HG03280 (cell line): ENCODE measurements around the gene RGP1.
A peak's percentile ranks its signal among the peaks of the same experiment; 100 is the strongest.

ENCODE experiments used
- ATAC-seq: cut with Tn5 transposase; IDR thresholded peaks from one replicate; pipeline ENCODE4 v1.9.1; 2021; ENCODE audit warnings: mild to moderate bottlenecking, moderate library complexity; ENCODE audit not compliant: unreplicated experiment

Gene RGP1

DNA sequence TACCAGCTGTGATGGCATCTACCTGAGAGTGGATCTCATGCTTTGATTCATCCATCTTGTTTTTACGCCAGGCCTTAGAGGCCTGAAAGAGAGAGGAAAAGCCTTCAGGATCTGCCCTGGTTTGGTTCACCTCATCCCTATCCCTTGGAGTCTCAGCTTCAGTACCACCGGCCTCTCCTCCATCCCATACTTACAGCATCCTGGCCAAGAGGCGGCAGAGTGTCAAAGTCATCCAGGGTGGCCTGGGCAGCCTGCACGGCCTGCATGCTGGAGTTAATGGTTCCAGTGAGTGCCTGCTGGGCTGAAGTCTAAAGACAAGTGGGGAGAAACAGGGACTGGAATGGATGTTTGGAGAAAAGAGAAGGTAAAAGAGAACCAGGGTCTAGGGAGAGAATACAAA is 29.5 kb upstream of the RGP1 start:
- ATAC-seq, result no peak

GRCh38 chr9:35723426-35723825 is 25.7 kb upstream of the RGP1 start:
- ATAC-seq, result no peak

DNA sequence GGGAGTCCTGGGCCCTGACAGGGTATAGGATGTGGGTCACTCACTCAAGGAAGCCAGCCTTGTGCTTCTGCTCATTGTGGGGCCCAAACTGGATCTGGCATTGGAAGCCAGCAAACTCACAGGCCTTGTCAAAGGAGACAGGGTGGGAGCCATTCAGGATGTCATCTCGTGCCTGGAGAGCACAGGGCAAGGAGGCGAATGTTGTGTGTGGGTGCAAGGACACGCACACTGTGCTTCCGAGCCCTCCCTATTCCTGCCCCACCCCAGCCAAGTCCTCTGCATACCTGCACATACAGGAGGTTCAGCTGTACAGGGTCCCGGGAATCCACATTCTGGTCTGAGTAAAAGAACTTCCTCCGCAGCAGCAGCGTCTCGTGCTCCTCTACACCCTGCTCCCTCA is 25.2 kb upstream of the RGP1 start:
- ATAC-seq, result no peak

GRCh38 chr9:35725362-35725761 is 23.7 kb upstream of the RGP1 start:
- ATAC-seq, result no peak

GRCh38 chr9:35726931-35727330 is 22.2 kb upstream of the RGP1 start:
- no peak for ATAC-seq

- ATAC-seq, result no peak
Observed at GRCh38 chr9:35727676-35728040, 21.4 kb upstream of the RGP1 start.

DNA sequence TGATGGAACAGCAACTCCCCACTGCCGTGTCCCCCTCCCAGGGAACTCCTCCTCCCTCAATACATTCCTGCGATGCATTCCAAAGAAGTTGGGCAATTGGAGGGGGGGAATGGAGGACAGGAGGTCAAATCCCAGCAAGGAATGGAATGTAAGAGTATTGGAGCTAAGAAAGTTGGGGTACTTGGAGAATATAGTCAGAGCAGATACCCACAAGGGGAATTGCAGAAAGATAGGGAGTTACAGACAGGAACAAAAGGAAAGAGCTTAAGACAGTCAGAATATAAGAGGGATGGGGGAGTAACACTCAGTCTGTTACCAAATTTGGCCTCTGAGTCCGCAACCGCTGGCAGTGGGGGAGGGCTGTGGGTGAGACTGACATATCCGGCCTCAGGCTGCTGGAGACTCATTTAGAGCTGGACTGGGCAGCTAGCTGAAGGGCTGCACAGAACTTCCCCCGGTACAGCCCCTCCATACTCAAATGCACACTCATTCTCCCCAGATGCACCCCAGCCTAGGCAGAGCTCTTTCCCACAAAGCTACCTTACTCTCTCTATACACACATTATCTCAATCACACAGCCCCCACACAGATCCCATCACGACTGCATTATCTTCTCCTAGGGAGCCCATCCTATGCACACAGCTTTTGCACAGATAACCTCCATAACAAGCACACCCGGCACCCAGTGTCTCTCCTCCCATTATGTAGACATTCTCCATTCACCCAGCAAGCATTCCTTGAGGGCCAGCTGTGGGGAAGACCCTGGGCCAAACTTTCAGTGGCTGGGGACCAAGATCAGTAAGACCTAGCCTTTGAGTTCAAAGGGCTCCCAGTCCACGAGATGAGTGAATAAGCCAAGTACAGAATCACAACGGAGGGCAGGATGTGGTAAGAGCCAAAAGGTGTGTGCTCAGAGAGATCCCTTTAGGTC is 20.8 kb upstream of the RGP1 start:
- no peak for ATAC-seq

DNA sequence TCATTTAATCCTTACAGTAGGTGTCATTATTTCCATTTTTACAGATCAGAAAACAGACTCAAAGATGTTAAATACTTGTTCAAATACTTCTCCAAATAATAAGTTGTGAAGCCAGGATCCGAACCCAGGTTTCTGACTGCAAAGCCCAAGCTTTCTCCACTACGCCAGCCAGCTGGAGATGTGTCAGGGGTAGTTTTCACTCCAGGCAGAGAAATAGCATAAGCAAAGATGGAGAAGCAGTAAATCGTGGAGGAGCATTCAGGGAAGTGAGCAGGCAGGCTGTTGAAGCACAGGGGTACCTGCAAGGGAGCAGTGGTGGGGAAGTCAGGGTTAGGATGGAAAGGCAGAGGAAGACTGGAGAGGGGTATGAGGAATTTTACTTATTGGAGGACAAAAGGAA is 20.0 kb upstream of the RGP1 start:
- ATAC-seq, result no peak

DNA sequence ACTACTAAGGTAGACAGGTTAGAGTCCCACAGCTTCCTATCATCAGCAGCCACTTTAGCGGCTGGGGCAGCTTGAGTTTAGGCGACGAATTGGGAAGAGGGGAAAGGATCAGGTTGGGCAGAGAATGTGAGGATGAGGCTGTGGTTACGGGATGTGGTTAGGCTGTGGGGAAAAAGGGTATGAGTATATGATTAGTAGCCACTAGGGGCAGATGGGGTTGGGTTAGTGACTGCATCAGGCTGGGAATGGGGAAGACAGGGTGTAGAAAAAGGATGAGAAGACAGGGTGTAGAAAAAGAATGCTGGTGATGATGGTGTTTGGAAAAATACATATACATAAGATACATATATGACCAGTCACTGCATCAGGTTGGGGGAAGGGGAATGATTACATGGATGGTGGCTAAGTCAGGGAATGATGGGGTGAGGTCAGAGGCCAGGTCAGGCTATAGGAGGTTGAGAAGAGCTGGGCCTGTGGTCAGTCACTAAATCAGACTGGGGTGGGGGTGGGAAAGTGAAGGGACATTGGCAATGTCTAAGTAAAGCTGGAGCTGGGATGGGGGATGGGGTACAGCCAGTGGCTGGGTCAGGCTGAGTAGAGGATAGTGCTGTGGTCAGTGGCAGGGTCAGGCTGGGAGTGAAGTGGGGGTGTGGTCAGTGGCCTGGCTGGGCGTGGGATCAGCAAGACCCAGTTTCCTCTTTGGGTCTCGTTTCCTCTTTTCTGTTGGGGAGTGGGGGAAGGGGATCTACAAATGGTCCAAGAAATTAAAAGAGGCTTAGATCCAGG is 19.2 kb upstream of the RGP1 start:
- ATAC-seq, result no peak

- ATAC-seq, result no peak
Observed at GRCh38 chr9:35730486-35730854, 18.6 kb upstream of the RGP1 start.

DNA sequence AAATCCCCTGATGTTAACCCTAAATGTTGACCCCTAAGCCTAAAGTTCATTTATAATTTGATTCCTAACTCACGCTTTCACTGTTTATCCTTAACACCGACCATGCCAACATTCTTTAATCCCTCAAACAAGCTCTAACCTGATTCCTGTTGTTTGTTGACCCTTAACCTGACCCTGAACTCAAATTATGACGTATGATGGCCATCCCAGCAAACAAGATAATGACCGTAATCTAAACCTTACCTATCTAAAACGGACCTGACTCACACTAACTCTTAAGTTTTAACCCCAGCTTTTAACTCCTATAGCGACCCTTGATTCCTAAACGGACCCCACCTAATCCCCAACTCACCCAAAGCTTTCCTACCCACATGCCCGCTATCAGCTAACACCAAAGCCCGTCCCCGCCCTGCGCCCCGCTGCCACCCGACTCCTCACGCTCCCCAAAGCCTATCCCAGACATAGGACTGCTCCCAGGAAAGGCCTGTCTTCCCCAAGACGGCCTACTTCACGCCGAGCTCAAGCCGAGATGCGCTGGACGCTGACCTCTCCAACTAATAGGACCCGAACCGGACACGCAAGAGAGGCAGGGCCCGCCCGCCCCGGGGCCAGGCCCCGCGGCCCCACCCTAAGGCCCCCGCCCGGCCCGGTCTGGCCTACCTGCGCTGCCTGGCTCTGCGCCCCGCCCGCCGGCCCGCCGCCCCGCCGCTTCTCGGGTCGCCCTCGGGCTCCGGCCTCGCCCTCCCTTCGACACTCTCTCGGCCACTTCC is 17.5 kb upstream of the RGP1 start:
- ATAC-seq, result no peak

GRCh38 chr9:35732185-35732799 is 16.8 kb upstream of the RGP1 start, which contains the start of the genes CREB3 and TLN1:
Gene CREB3, plus strand, starts transcription at chr9:35732666. Its CDS starts 107 bp downstream, at chr9:35732773.
Gene TLN1, minus strand, starts transcription at chr9:35732195. Its CDS starts 6,501 bp downstream, at chr9:35725694.
- peak; percentile 80 for ATAC-seq

- ATAC-seq, result no peak
Observed at GRCh38 chr9:35732800-35733541, 16.1 kb upstream of the RGP1 start.

DNA sequence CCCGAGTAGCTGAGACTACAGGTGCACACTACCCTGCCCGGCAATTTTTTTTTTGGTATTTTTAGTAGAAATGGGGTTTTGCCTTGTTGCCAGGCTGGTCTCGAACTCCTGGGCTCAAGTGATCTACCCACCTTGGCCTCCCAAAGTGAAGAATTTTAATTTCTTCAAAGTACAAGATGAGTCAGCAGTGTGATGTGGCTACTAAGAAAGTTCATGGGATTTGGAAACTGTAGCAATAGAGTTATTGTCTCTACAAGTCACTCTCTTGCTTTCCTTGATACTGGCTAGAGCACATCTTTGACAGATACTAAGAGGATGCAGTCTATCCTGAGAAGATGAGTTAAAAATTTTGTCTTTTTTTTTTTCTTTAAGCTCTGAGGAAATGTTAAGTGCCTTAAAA is 15.0 kb upstream of the RGP1 start:
- no peak for ATAC-seq

GRCh38 chr9:35736201-35736633 is 12.9 kb upstream of the RGP1 start:
- ATAC-seq, result no peak

GRCh38 chr9:35737143-35737542 is 11.9 kb upstream of the RGP1 start:
- ATAC-seq, result no peak

GRCh38 chr9:35738186-35738585 is 10.9 kb upstream of the RGP1 start:
- no peak for ATAC-seq

DNA sequence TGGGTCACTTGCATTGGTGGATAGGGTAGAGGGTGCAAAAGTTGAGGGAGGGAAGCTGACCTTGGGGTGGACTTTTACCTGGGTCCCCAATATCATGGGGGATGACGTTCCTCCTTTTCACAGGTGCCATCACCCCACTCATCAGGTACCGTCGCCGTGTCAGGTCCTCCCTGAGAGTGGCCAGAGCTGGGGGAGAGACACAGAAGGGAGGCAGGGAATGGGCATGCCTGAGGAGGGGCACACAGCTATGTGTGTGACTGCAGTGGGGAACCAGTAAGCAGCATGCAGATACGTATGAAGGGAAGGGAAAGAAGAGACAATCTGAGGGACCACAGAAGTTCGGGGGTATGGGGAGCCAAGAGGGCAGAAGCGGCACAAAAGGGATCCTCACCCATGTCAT is 10.2 kb upstream of the RGP1 start:
- no peak for ATAC-seq

DNA sequence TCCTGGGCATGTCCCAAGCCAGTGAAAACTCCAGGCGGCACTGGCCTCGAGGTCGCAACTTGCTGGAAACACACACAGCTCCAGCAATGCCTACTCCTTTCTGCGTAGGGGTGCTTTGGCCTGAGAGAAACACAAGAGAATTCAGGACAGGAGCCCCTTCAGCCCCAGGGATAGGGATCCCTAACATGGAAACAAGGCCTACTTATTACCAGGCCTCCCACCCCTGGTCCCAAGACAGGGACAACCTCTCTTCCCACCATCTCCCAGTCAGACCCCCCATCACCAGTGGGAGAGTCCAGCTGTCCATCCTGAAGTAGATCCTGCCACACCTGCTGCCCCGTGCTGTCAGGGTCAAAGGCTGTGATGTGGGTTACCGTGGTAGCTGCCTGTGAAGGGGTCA is 8.8 kb upstream of the RGP1 start:
- ATAC-seq, result no peak

DNA sequence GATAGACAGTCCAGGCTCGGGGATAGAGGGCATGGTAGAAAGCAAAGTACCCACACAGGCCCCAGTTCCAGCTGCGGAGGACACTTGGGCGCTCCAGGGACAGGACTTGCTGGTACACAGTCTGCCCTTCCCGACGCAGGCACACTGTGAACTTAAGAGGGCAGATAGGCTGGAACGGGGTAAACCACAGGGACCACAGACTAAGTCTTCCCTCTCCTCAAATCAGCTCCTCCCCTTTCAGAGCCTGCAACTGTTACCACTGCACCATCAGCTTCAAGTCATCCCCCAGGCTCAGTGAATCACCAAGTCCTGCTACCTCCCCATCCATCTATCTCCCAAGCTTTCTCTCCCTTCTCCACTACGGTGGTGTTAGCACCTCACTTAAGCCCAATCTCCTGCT is 7.3 kb upstream of the RGP1 start:
- no peak for ATAC-seq
